HG03342 (cell line): ENCODE measurements around the gene PSIP1.
"Not testable (repeated sequence)": the region's sequence is repeated elsewhere in the genome, so short reads cannot be mapped to it uniquely, and the experiment has no call there.

Experiments
- ATAC-seq: cut with Tn5 transposase; IDR thresholded peaks from one replicate; pipeline ENCODE4 v1.9.1; 2021; ENCODE audit warnings: mild to moderate bottlenecking, moderate library complexity; ENCODE audit not compliant: unreplicated experiment

The PSIP1 gene

GRCh38 chr9:15510789-15511575 is at the start of gene PSIP1:
Gene PSIP1, minus strand, starts transcription at chr9:15510970. Its CDS starts 782 bp downstream, at chr9:15510188.
- peak; percentile 71 for ATAC-seq

- peak; percentile 14 for ATAC-seq
Observed at GRCh38 chr9:15553528-15553898, 42.7 kb upstream of the PSIP1 start.

- ATAC-seq, result peak; percentile 77
Observed at GRCh38 chr9:15552636-15553527, 42.1 kb upstream of the PSIP1 start, which contains the start of gene CCDC171. Gene CCDC171, plus strand, starts transcription at chr9:15553043. Its CDS starts 11,046 bp downstream, at chr9:15564089.

GRCh38 chr9:15549611-15550010 is 38.8 kb upstream of the PSIP1 start:
- ATAC-seq, result no peak

GRCh38 chr9:15543047-15543813 is 32.5 kb upstream of the PSIP1 start:
- no peak for ATAC-seq

- no peak for ATAC-seq
Observed at GRCh38 chr9:15542624-15543023, 31.9 kb upstream of the PSIP1 start.

- no peak for ATAC-seq
Observed at GRCh38 chr9:15541872-15542271, 31.1 kb upstream of the PSIP1 start.

- ATAC-seq, result peak; percentile 41
Observed at GRCh38 chr9:15531380-15531779, 20.6 kb upstream of the PSIP1 start.

- ATAC-seq, result peak; percentile 78
Observed at GRCh38 chr9:15529566-15530324, 19.0 kb upstream of the PSIP1 start.

- not testable (repeated sequence) for ATAC-seq
Observed at GRCh38 chr9:15527035-15527434, 16.3 kb upstream of the PSIP1 start.

- ATAC-seq, result no peak
Observed at GRCh38 chr9:15525958-15526357, 15.2 kb upstream of the PSIP1 start.

GRCh38 chr9:15524845-15525455 is 14.2 kb upstream of the PSIP1 start:
- ATAC-seq, result no peak

GRCh38 chr9:15522130-15522755 is 11.5 kb upstream of the PSIP1 start:
- no peak for ATAC-seq

- no peak for ATAC-seq
Observed at GRCh38 chr9:15521254-15521653, 10.5 kb upstream of the PSIP1 start.

GRCh38 chr9:15519831-15520230 is 9.1 kb upstream of the PSIP1 start:
- ATAC-seq, result no peak

- no peak for ATAC-seq
Observed at GRCh38 chr9:15513335-15513734, 2.6 kb upstream of the PSIP1 start.

GRCh38 chr9:15512889-15513288 is 2.1 kb upstream of the PSIP1 start:
- ATAC-seq, result no peak

- no peak for ATAC-seq
Observed at GRCh38 chr9:15512204-15512603, 1.4 kb upstream of the PSIP1 start.
